OCI-LY7 (cell line): ENCODE measurements around the gene PSMD6. TPM values are rescaled to one million over a fixed set of nuclear protein-coding genes. Genes with fewer than 3 reads are reported as not detected.

ENCODE experiments used
- BruUV-seq: library from RNA; stranded (reverse); fragments of 400-500 nt; replicated peaks from 2 replicates; lab custom pipeline; 2021; lab: Mats Ljungman, UMichigan
- CTCF ChIA-PET: fragments of 300-600 bp; sonication (Branson Sonifier 250); formaldehyde crosslinking; loops from one replicate; lab custom pipeline; 2022; ENCODE audit warnings: antibody characterized with exemption; ENCODE audit not compliant: unreplicated experiment; lab: Charles Lee
- POLR2A ChIA-PET: fragments of 300-600 bp; sonication (Branson Sonifier 250); formaldehyde crosslinking; loops from one replicate; lab custom pipeline; 2022; ENCODE audit warnings: antibody characterized with exemption; lab: Charles Lee
- DNase-seq: peaks from one replicate; pipeline ENCODE4 v3.0.0-alpha.2; 2015; ENCODE audit warnings: low spot score
- H2AFZ ChIP-seq: fragments of 200-600 bp; sonication (generic), shearing (Covaris generic); 2 replicates; pipeline ENCODE4 v1.6.1; 2014; ENCODE audit warnings: mild to moderate bottlenecking, antibody characterized with exemption, low read length, moderate library complexity
- H3K27ac ChIP-seq: fragments of 200-600 bp; sonication (generic); 2 replicates; pipeline ENCODE4 v1.5.1; 2014; ENCODE audit warnings: mixed run types, low read depth, mild to moderate bottlenecking, moderate library complexity, low read length, inconsistent platforms; ENCODE audit not compliant: poor library complexity, severe bottlenecking
- H3K36me3 ChIP-seq: fragments of 200-600 bp; sonication (generic); 2 replicates; pipeline ENCODE4 v1.6.1; 2014; ENCODE audit warnings: mild to moderate bottlenecking, antibody characterized with exemption, low read length, moderate library complexity, mixed read lengths; ENCODE audit not compliant: insufficient read depth
- H3K4me1 ChIP-seq: fragments of 200-600 bp; sonication (generic); 2 replicates; pipeline ENCODE4 v1.5.1; 2014; ENCODE audit warnings: mild to moderate bottlenecking, low read length; ENCODE audit not compliant: insufficient read depth, poor library complexity, severe bottlenecking
- H3K4me2 ChIP-seq: fragments of 200-600 bp; sonication (generic); 2 replicates; pipeline ENCODE4 v1.6.1; 2014; ENCODE audit warnings: mild to moderate bottlenecking, low read length
- H3K4me3 ChIP-seq: fragments of 200-600 bp; sonication (generic); 2 replicates; pipeline ENCODE4 v1.5.1; 2014; ENCODE audit warnings: mild to moderate bottlenecking, low read depth, low read length; ENCODE audit not compliant: poor library complexity, severe bottlenecking
- H3K79me2 ChIP-seq: fragments of 200-600 bp; sonication (generic); 2 replicates; pipeline ENCODE4 v1.6.1; 2016; ENCODE audit warnings: low read depth, mild to moderate bottlenecking, low read length, moderate library complexity, mixed read lengths; ENCODE audit not compliant: insufficient read depth
- H3K9me2 ChIP-seq: fragments of 200-600 bp; sonication (generic); 2 replicates; pipeline ENCODE4 v1.6.1; 2016; ENCODE audit warnings: mild to moderate bottlenecking, low read length, mixed read lengths; ENCODE audit not compliant: insufficient read depth
- H3K9me3 ChIP-seq: fragments of 200-600 bp; sonication (generic); 2 replicates; pipeline ENCODE4 v1.6.1; 2014; ENCODE audit warnings: mild to moderate bottlenecking, mixed run types, low read length, mixed read lengths
- H4K20me1 ChIP-seq: fragments of 200-600 bp; sonication (generic); 2 replicates; pipeline ENCODE4 v1.6.1; 2014; ENCODE audit warnings: mild to moderate bottlenecking, antibody characterized with exemption, low read length, moderate library complexity, mixed read lengths; ENCODE audit not compliant: insufficient read depth
- EZH2phosphoT487 ChIP-seq: fragments of 200-600 bp; sonication (generic); IDR thresholded peaks from 2 replicates; pipeline ENCODE4 v1.6.1; 2018; ENCODE audit warnings: low read depth, borderline replicate concordance, mild to moderate bottlenecking, mixed run types, antibody characterized with exemption, low read length, moderate library complexity, mixed read lengths
- intact Hi-C: fragments of 100-400 bp; cut with micrococcal nuclease; formaldehyde crosslinking; loops from one replicate; pipeline ENCODE4 v1.10.0; 2022; ENCODE audit not compliant: unreplicated experiment
- total RNA-seq, 2 experiments: library from RNA; depleted of rRNA in 1 of 2; stranded (reverse); fragments of >200 nt in 1 of 2; shearing (Covaris generic) in 1 of 2; gene quantifications; 2 replicates each; pipeline ENCODE4 v1.2.3, GENCODE V29; 2014 to 2022
- TF ChIP-seq, protein P1 (sequence below): fragments of 200-600 bp; sonication (generic); conservative IDR thresholded peaks from 2 replicates; pipeline ENCODE4 v1.5.1; 2014; ENCODE audit warnings: mild to moderate bottlenecking, antibody characterized with exemption, low read length, moderate library complexity, mixed read lengths

The PSMD6 gene
- total RNA-seq, 2 experiments from 2014 or later, result 65.2 to 106 TPM

DNA sequence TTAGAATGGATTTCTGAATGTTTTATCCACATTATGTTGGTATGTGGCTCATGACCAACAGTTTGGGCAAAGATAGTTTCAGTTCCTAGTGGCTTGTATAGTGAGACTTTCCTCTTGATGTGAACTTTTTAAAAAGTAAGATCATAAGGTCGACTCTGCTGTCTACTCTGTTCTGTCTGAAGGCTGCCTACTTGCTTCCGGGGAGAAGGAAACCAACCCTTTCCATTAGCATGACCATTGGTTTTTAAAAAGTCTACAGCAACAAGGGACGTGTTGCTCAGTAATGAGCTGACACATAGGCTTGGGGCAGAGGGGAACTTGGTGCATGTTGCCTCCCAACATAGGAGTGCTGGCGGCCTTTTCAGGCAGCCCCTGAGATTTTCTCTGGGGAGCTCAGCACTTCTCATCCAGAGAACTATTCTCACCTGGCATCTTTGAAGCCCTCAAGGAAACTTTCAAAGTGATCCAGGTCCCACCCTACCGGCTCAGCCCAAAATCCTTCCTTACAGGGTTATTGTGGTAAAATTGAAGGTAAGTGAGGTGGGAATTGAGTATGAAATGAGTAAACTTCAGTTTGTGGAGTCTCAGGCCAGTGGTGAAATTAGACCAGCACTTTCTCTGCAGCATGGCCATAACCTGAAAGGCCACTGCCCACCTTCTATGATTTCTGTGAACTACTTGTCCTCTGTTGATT, 30.6 kb downstream of the PSMD6 start:
- Histone ChIP-seq H3K9me2 (no peaks in the 10 kb centered on the region), H3K4me1 (no peaks in the 10 kb centered on the region), H3K4me3 (no peak overlapping the region), H4K20me1 (no peaks in the 10 kb centered on the region), H3K4me2 (no peak overlapping the region), H3K79me2 (no peaks in the 10 kb centered on the region), H3K9me3 (no peaks in the 10 kb centered on the region), H3K27ac (no peak overlapping the region), H3K36me3 (peaks cover 99% of the 10 kb centered on the region), H2AFZ (no peak overlapping the region)
- CTCF ChIA-PET, result no interaction called here
- TF ChIP-seq, protein P1, sequence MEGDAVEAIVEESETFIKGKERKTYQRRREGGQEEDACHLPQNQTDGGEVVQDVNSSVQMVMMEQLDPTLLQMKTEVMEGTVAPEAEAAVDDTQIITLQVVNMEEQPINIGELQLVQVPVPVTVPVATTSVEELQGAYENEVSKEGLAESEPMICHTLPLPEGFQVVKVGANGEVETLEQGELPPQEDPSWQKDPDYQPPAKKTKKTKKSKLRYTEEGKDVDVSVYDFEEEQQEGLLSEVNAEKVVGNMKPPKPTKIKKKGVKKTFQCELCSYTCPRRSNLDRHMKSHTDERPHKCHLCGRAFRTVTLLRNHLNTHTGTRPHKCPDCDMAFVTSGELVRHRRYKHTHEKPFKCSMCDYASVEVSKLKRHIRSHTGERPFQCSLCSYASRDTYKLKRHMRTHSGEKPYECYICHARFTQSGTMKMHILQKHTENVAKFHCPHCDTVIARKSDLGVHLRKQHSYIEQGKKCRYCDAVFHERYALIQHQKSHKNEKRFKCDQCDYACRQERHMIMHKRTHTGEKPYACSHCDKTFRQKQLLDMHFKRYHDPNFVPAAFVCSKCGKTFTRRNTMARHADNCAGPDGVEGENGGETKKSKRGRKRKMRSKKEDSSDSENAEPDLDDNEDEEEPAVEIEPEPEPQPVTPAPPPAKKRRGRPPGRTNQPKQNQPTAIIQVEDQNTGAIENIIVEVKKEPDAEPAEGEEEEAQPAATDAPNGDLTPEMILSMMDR, result no peak
- no peak for TF ChIP-seq EZH2phosphoT487
- POLR2A ChIA-PET, result interaction anchor here (1.0 kb wide), 1 partner anchor 13 kb away, joined by 3 read pairs; no protein-coding TSS in a partner anchor
- DNase-seq, result no peak
- intact Hi-C loops, result loop anchor here (5.0 kb wide), 2 partner anchors 80 to 165 kb away; partner anchors contain the start of gene SCAANT1
- BruUV-seq, result no TSS peak

DNA sequence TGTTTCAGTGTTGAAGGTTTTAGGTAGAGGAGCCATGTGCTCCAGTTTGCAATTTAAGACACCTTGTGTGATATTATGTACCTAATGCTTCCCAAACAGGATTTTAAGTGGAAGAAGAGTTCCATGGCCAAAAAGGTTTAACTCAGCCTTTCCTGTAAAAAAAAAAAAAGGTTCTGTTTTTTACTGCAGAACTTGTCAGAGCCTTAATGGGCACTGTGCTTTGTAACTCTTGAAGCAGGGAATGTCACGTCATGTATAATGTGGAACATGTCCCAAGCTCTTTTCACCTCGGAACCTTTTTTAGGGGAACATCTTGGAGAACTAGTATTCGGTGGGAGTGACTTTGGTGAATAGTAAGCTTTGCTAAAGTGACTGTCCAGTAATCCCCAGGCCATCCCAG, 31.6 kb downstream of the PSMD6 start:
- no peaks in the 10 kb centered on the region for H3K9me2 ChIP-seq
- no peaks in the 10 kb centered on the region for H3K9me3 ChIP-seq
- no TSS peak for BruUV-seq
- no peak overlapping the region for H3K4me3 ChIP-seq
- no peaks in the 10 kb centered on the region for H3K4me1 ChIP-seq
- H2AFZ ChIP-seq, result no peak overlapping the region
- H3K79me2 ChIP-seq, result no peaks in the 10 kb centered on the region
- H3K4me2 ChIP-seq, result no peak overlapping the region
- no peak for TF ChIP-seq EZH2phosphoT487
- TF ChIP-seq, protein P1, result no peak
- ChIA-PET CTCF (no interaction called here), POLR2A (interaction anchor here (1.0 kb wide), 2 partner anchors 14 to 17 kb away, joined by 3 read pairs; no protein-coding TSS in a partner anchor)
- intact Hi-C loops, result loop anchor here (5.0 kb wide), 2 partner anchors 79 to 164 kb away; partner anchors contain the start of gene SCAANT1
- no peaks in the 10 kb centered on the region for H4K20me1 ChIP-seq
- no peak overlapping the region for H3K27ac ChIP-seq
- DNase-seq, result no peak
- peaks cover 100% of the 10 kb centered on the region for H3K36me3 ChIP-seq

DNA sequence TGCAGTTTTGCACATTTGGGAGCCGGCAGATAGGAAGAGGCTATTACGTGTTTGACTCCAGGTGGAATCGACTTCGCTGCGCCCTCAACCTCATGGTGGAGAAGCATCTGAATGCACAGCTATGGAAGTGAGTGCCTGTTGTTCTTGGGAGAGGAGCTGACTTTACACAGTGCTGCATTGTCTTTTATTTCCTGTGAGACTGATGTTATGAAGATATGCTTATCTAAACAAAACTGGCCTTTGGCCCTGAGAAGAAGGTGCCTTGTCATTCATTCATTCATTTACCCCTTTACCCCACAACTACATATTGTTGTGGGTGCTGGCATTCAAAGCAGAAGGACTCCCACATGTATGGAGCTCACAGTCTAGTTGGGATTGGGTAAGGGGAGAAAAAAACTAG, 32.6 kb downstream of the PSMD6 start:
- Histone ChIP-seq H3K27ac (no peak overlapping the region), H3K79me2 (no peaks in the 10 kb centered on the region), H3K4me2 (no peak overlapping the region), H3K9me3 (no peaks in the 10 kb centered on the region), H4K20me1 (no peaks in the 10 kb centered on the region), H3K4me1 (no peaks in the 10 kb centered on the region), H2AFZ (no peak overlapping the region), H3K36me3 (peaks cover 99% of the 10 kb centered on the region), H3K4me3 (no peak overlapping the region), H3K9me2 (no peaks in the 10 kb centered on the region)
- POLR2A ChIA-PET, result interaction anchor here (1.0 to 1.6 kb wide), 2 partner anchors 10 to 18 kb away, joined by 3 to 4 read pairs; no protein-coding TSS in a partner anchor
- TF ChIP-seq, protein P1, result no peak
- no peak for TF ChIP-seq EZH2phosphoT487
- no peak for DNase-seq
- CTCF ChIA-PET, result no interaction called here
- intact Hi-C loops, result loop anchor here (5.0 kb wide), 2 partner anchors 78 to 163 kb away; partner anchors contain the start of gene SCAANT1
- no TSS peak for BruUV-seq
